GM18858 (cell line): ENCODE data around the gene MSL3B.

Experiments
- ATAC-seq: cut with Tn5 transposase; IDR thresholded peaks from one replicate; pipeline ENCODE4 v1.9.1; 2021; ENCODE audit not compliant: unreplicated experiment

Gene MSL3B

DNA sequence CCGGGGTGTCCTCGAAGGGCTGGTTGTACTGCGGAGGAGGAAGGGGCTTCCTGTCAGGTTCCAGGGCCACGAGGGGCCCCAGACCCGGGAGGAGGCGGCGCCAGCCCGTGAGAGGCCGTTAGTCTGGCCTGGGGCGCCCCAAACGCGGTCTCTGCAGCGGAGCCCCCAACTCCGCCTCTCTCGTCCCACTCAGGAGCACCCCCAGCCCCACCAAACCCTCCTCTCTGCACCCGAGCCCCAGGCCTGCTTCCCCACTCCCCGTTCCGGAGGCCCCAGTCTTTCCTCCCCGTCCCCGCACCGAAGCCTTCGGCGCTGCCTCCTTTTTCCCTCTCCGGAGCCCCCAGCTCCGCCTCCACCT lies 14.3 kb downstream of the MSL3B start:
- ATAC-seq = no peak

DNA sequence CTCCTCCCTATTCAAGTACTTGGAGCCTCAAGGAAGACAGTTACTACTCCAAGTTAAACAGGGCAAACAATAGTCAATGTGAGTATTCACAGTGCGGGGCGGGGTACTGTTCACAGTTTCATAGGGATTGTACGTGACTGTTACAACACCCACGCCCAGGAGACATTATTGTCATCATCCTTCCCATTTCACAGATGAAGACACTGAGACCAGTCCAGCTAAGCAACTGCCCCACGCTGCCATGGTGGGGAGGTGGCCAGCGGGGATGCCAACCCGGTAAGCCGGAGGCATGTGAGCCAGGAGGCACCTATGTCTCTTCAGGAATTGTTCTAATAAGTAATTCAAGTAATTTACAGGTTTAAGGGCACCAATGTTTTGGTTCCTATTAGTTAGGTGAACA lies 14.8 kb downstream of the MSL3B start:
- ATAC-seq = no peak

GRCh38 chr2:233852056-233852455 lies 16.1 kb downstream of the MSL3B start:
- no peak for ATAC-seq

DNA sequence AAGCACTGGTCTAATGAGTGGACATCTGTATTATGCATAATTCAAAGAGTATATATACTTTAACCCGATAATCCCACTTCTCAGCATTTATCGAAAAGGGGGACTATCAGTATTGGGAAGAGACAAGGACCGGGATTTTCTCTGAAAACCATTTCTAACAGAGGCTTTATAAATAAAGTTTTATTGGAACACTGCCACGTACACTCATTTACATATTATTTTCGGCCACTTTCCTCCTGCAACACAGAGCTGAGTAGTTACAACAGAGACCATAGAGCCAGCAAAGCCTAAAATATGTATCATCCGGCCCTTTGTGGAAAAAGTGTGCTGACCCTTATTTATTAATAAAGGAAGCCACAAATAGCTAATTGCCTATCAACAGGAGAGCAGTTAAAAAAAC lies 17.0 kb downstream of the MSL3B start:
- ATAC-seq = no peak

DNA sequence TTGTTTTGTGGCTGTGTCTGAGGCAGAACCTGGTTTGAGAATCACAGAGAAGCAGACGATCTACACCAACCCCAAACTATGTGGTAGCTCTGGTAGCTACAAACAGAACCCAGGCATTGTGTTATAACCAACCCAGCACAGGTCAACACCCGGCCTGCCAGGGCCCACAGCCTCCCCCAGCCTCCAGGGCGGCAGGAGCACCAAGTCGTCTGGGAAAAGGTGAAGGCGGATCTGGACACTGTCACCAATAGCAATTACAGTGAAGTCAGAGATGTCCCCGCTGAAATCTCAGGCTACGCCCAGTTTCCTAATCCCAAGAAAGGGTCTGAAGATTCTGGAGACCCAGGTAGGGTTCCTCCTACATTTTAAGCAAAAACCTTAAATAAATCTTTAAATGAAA lies 17.4 kb downstream of the MSL3B start:
- ATAC-seq = no peak

GRCh38 chr2:233849607-233850271 lies 18.4 kb downstream of the MSL3B start:
- ATAC-seq = no peak

DNA sequence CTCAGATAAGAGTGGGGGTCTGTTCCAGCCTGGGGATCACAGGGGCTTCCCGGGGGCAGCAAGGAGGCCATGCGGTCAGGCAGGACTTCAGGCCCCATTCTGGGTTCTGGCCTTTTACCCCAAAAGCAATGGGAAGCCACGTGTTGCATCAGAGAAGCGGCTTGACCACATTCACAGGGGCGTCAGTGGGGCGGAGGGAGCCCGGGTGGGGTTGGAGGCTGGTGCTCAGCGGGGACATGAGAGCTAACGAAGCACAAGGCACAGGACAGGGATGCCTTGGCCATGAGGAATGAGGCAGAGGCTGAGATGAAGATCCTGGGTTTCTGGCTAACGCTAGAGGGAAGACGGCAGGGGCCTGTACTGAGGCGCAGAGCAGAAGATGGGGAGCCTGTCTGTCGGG lies 19.9 kb downstream of the MSL3B start:
- no peak for ATAC-seq

GRCh38 chr2:233847248-233847898 lies 20.8 kb downstream of the MSL3B start:
- no peak for ATAC-seq

DNA sequence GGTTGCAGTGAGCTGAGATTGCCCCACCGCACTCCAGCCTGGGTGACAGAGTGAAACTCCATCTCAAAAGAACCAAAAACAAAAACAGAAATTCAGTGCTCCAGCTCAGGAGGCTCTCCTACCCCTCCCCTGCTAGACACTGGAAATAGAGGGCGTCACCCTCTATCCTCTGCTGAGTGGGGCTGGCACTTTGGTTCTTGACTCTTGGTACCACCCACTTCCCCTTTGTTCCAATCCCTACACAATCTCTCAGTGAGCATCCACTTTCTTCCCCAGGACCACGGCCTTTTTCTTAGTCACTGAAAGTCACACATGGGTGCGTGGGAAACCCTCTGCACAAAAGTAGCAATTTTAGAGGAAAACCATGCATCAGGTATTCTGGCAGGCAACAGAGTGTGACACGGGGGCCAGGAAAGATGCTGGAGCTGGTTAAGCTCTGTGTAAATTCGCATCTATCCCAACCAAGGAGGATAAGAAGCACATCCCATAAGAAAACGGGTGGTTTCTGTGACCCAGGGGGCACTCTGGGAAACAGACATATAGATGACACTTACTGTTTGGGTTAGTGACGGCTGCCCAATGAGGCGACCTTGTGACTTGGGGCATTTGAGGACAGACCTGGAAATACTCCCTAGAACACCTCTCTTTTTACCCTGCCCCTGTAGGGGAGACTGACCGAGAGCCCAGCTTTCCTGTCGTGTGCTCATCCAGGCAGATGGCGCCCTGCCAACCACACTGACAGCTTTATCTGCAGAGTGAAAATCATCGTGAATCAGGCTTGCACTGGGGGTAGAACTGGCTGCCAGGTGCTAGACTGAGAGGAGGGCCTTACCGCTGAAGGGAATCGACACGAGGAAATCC lies 21.6 kb downstream of the MSL3B start:
- no peak for ATAC-seq

GRCh38 chr2:233845301-233846060 lies 22.7 kb downstream of the MSL3B start:
- no peak for ATAC-seq

GRCh38 chr2:233844836-233845235 lies 23.4 kb downstream of the MSL3B start:
- ATAC-seq = no peak

DNA sequence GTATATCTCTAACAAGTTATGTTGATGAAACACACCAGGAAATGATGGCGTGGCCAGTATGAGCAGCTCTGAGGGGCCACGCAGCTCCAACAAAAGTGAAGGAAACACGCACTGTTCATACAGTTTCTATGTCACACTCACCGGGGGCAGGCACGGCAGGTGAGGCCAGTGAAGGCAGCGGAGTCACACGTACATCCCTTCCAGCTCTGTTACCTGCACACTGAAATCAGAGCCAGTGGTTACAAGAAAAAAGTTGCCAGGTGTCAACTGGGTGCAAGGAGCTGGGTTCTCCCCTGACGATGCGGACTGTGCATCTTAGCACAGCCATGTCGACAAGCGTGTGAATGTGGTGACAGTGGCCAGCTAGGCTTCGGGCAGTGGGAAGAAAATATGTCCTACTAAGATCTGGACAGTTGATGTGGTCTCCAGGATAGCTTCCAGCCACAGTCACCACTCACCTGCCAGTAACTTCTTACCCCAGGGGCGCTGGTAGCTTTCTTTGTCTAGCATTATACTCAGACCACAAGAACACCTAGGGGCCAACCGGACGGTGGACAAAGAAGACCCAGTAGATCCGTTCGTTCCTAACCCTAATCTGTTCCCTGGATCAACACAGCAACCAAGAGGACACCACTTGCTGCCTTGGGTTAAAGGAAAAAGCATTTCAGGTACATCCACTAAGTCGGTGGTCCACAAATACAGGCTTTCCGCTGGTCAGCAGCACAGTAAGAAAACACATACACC lies 23.9 kb downstream of the MSL3B start:
- ATAC-seq = no peak

- ATAC-seq = no peak
These were observed 27.0 kb downstream of the MSL3B start for GRCh38 chr2:233841183-233841582.

GRCh38 chr2:233840520-233840919 lies 27.7 kb downstream of the MSL3B start:
- ATAC-seq = no peak

GRCh38 chr2:233839447-233839820 lies 28.8 kb downstream of the MSL3B start:
- ATAC-seq = no peak

GRCh38 chr2:233838726-233839446 lies 29.3 kb downstream of the MSL3B start:
- ATAC-seq = no peak

- no peak for ATAC-seq
These were observed 29.9 kb downstream of the MSL3B start for GRCh38 chr2:233838251-233838650.

DNA sequence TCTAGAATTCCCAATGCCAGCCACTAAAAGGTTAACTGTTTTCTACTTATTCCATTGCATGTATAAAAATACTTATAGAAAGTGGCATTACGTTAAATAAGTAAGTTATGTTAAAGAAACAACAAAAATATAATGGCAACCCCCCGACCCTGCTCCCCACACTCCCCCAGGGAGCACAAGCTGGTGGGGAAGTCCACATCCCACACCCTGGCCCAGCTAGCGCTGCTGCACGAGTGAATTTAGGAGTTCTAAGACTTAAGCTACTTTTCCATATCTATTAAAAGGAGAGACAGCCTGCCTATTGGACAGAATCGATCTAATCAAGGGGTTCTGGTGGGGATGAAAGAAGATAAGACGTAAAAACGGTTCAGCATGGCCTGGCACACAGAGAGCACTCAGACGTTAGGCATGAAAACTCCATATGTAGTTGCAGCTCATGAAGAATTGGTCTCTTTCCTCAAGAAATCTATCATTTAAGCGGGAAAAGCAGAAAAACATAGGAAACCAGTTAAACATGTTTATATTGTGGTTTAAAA lies 30.4 kb downstream of the MSL3B start:
- no peak for ATAC-seq

- ATAC-seq = no peak
These were observed 31.8 kb downstream of the MSL3B start for GRCh38 chr2:233836359-233836758.
